Neural cell (in vitro differentiated cells): ENCODE measurements around the gene CCNL2.

ENCODE experiments used
- CTCF ChIP-seq: fragments of 450-650 bp; IDR thresholded peaks from 2 replicates; pipeline ENCODE4 v1.5.1; 2014; ENCODE audit warnings: antibody characterized with exemption, mild to moderate bottlenecking, moderate library complexity; ENCODE audit not compliant: poor library complexity, severe bottlenecking
- EP300 ChIP-seq: fragments of 450-650 bp; conservative IDR thresholded peaks from 2 replicates; pipeline ENCODE4 v1.6.1; 2014; ENCODE audit warnings: antibody characterized with exemption, mild to moderate bottlenecking, moderate library complexity; ENCODE audit not compliant: poor library complexity, severe bottlenecking
- MXI1 ChIP-seq: fragments of 450-650 bp; conservative IDR thresholded peaks from 2 replicates; pipeline ENCODE4 v1.6.1; 2014; ENCODE audit warnings: antibody characterized with exemption, mild to moderate bottlenecking; ENCODE audit not compliant: poor library complexity, severe bottlenecking
- REST ChIP-seq: IDR thresholded peaks from 2 replicates; pipeline ENCODE4 v1.6.1; 2012; ENCODE audit warnings: borderline replicate concordance
- TAF1 ChIP-seq: IDR thresholded peaks from 2 replicates; pipeline ENCODE4 v1.6.1; 2012; ENCODE audit warnings: low read depth

GRCh38 chr1:1439546-1440261 is 40.6 kb upstream of the CCNL2 start:
- TF ChIP-seq CTCF (no peak), MXI1 (no peak), TAF1 (no peak), EP300 (no peak), REST (no peak)
